HuH-7.5 (cell line): ENCODE measurements around the gene SIRT2.
A peak's percentile ranks its signal among the peaks of the same experiment; 100 is the strongest.
"Not testable (repeated sequence)": the region's sequence is repeated elsewhere in the genome, so short reads cannot be mapped to it uniquely, and the experiment has no call there.

ENCODE experiments used
- DNase-seq: peaks from one replicate; pipeline ENCODE4 v3.0.0; 2011; ENCODE audit warnings: low spot score

SIRT2 gene

GRCh38 chr19:38899447-38900201 lies at the start of gene SIRT2, which contains the start of gene NFKBIB:
Gene SIRT2, minus strand, starts transcription at chr19:38899618. Its CDS starts 97 bp downstream, at chr19:38899521.
Gene NFKBIB, plus strand, starts transcription at chr19:38899969. Its CDS starts 64 bp downstream, at chr19:38900033.
- peak; percentile 98 for DNase-seq

GRCh38 chr19:38946229-38947010 lies 47.0 kb upstream of the SIRT2 start:
- DNase-seq: no peak

- DNase-seq: no peak
These were observed 46.3 kb upstream of the SIRT2 start for GRCh38 chr19:38945562-38946228.

- DNase-seq: no peak
These were observed 45.6 kb upstream of the SIRT2 start for GRCh38 chr19:38944981-38945506.

GRCh38 chr19:38942471-38943181 lies 43.2 kb upstream of the SIRT2 start:
- DNase-seq: no peak

- DNase-seq: no peak
These were observed 42.6 kb upstream of the SIRT2 start for GRCh38 chr19:38941979-38942378.

- not testable (repeated sequence) for DNase-seq
These were observed 42.0 kb upstream of the SIRT2 start for GRCh38 chr19:38941466-38941865.

- DNase-seq: no peak
These were observed 40.5 kb upstream of the SIRT2 start for GRCh38 chr19:38939957-38940356.

- no peak for DNase-seq
These were observed 34.1 kb upstream of the SIRT2 start for GRCh38 chr19:38933544-38933943.

GRCh38 chr19:38932425-38933179 lies 33.2 kb upstream of the SIRT2 start:
- DNase-seq: peak; percentile 30

- DNase-seq: no peak
These were observed 32.0 kb upstream of the SIRT2 start for GRCh38 chr19:38931521-38931793.

- peak; percentile 99 for DNase-seq
These were observed 31.5 kb upstream of the SIRT2 start, which contains the start of gene MRPS12 for GRCh38 chr19:38930776-38931520. Gene MRPS12, plus strand, starts transcription at chr19:38930944. Its CDS starts 351 bp downstream, at chr19:38931295.

GRCh38 chr19:38929929-38930775 lies 30.7 kb upstream of the SIRT2 start, which contains the start of gene SARS2:
Gene SARS2, minus strand, starts transcription at chr19:38930763. Its CDS starts 27 bp downstream, at chr19:38930736.
- peak; percentile 94 for DNase-seq

GRCh38 chr19:38928391-38929001 lies 29.1 kb upstream of the SIRT2 start:
- no peak for DNase-seq

- DNase-seq: no peak
These were observed 25.0 kb upstream of the SIRT2 start for GRCh38 chr19:38924388-38924787.

- no peak for DNase-seq
These were observed 23.1 kb upstream of the SIRT2 start for GRCh38 chr19:38922482-38922881.

- DNase-seq: no peak
These were observed 22.2 kb upstream of the SIRT2 start for GRCh38 chr19:38921420-38922274.
